Measurements from ENCODE around the gene PCOLCE2. TPM values are rescaled to one million over a fixed set of nuclear protein-coding genes. Genes with fewer than 3 reads are reported as not detected.

The PCOLCE2 gene
- total and polyA plus RNA-seq, 2 of the 8 experiments (the other 6 are each of a cell fraction or from before 2014, with no cell fraction given): 11.1 to 12.6 TPM

DNA sequence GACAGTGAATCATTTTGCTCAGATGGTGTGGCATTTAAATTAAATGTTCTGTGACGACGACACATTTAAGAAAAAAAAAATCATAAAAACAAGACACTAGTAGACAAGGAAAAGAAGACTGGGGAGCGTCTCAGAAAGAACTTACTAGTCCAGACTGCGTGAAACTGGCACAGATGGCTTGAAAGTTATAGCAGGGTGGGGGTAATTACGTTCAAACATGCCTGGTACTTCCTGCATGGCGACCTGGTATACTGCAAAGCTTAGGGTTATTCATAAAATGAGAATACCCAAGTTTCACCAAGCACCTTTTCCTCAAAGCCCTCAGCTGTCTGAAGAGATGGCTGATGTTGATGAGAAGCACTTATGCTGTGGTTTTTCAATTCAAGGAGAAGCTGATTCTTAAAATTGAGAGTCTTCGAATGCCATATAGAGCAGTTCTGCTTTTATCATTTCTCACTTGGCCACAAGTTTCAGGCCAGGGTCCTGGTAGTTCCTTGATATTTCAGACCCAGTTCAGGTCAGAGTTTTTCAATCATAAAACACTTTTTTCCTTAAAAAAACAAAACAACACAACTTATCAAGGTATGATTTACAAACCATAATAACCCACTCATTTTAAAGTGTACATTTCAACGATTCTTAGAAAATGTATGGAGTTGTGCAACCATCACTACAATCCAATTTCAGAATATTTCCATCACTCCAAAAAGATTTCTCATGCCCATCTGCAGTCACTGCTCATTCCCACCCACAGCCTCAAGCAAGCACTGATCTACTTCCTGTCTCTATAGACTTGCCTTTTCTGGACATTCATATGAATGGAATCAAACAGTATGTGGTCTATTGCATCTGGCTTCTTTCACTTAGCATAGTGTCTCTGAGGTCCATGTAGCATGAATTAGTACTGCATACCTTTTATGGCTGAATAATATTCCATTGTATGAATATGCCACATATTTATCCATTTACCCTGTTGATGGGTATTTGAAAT is 24.7 kb downstream of the PCOLCE2 start:
- Histone ChIP-seq H2BK15ac (ENCODE audit: low read length) (0 out of 2 replicates have a peak overlapping the region, but pooled peaks have one; percentile 53), H2BK12ac (ENCODE audit: low read depth, low read length) (peak overlapping the region; percentile 71; the same call in 1 of the 2 replicates), H3K4me1 (replicated peaks in 1 of 4; ENCODE audit: control insufficient read depth in 3 of 4, insufficient read depth in 4 of 4, low read length in 3 of 4) (peaks cover 12 to 33% (median 20%) of the 10 kb centered on the region in 4 experiments), H3K9me3 (ENCODE audit: insufficient read depth in 2 of 2, low read depth in 1 of 2, low read length in 1 of 2) (no peaks in the 10 kb centered on the region), H3K4me3 (ENCODE audit: extremely low read depth in 1 of 4, insufficient read depth in 2 of 4, low read depth in 3 of 4, low read length in 4 of 4) (peak overlapping the region in 1 of 4 experiments; percentile 31; a peak in 1 of 8 replicates), H3K4me2 (ENCODE audit: insufficient read depth in 1 of 2, low read depth in 2 of 2, low read length in 2 of 2) (peak overlapping the region in 1 of 2 experiments; percentile 58; a peak in 2 of 4 replicates), H3K56ac (replicated peaks; ENCODE audit: insufficient read length, low read depth, low read length) (no peak overlapping the region), H4K5ac (ENCODE audit: insufficient read length, low read depth, low read length) (no peak overlapping the region), H3K23me2 (ENCODE audit: low read depth, low read length) (no peaks in the 10 kb centered on the region), H3K27me3 (replicated peaks in 1 of 4; ENCODE audit: control insufficient read depth in 3 of 4, extremely low read depth in 1 of 4, insufficient read depth in 3 of 4, low read length in 3 of 4) (no peaks in the 10 kb centered on the region), H2AK5ac (ENCODE audit: low read depth, low read length) (peak overlapping the region; percentile 71), H4K8ac (ENCODE audit: extremely low read depth, insufficient read depth, low read length) (no peak overlapping the region), H3K4ac (replicated peaks; ENCODE audit: insufficient read length, low read depth, low read length) (peak overlapping the region; percentile 65), H3K27ac (ENCODE audit: low read depth, low read length) (peak overlapping the region; percentile 26; the same call in 1 of the 2 replicates), H3K14ac (ENCODE audit: insufficient read length) (no peak overlapping the region), H3K23ac (ENCODE audit: insufficient read length) (no peak overlapping the region), H3K79me1 (ENCODE audit: low read depth, low read length) (no peaks in the 10 kb centered on the region), H2AFZ (ENCODE audit: low read length) (no peak overlapping the region), H3K18ac (ENCODE audit: extremely low read depth, low read length) (peak overlapping the region; percentile 51; the same call in 1 of the 2 replicates), H2BK5ac (ENCODE audit: low read depth, low read length) (0 out of 2 replicates have a peak overlapping the region, but pooled peaks have one; percentile 35), H3K36me3 (ENCODE audit: control insufficient read depth in 2 of 4, insufficient read depth in 4 of 4, low read length in 3 of 4) (no peaks in the 10 kb centered on the region), H2BK20ac (ENCODE audit: low read length) (peak overlapping the region; percentile 40; the same call in 1 of the 2 replicates), H3K79me2 (ENCODE audit: control insufficient read depth in 1 of 2, insufficient read depth in 2 of 2, low read length in 2 of 2) (no peaks in the 10 kb centered on the region), H2BK120ac (replicated peaks; ENCODE audit: low read depth, low read length) (peak overlapping the region; percentile 89), H3K9ac (replicated peaks in 1 of 4; ENCODE audit: extremely low read depth in 1 of 4, low read depth in 3 of 4, low read length in 3 of 4) (no peak overlapping the region), H4K91ac (replicated peaks; ENCODE audit: insufficient read length, low read length) (peak overlapping the region; percentile 82), H4K20me1 (replicated peaks in 1 of 2; ENCODE audit: control insufficient read depth in 1 of 2, insufficient read depth in 2 of 2, low read length in 2 of 2) (no peaks in the 10 kb centered on the region)
- POLR2A ChIA-PET (ENCODE audit: partially characterized antibody): interaction anchor here (1.2 to 3.2 kb wide), 2 partner anchors 97 to 138 kb away, joined by 4 to 8 read pairs; partner anchors contain the start of gene U2SURP
- DNase-seq (ENCODE audit: low read depth in 1 of 2, low spot score in 2 of 2) (no peak), FAIRE-seq (peak; percentile 19)
- WGBS, 2 experiments (ENCODE audit: extremely low coverage in 1 of 2, insufficient coverage in 1 of 2, insufficient read length in 1 of 2, insufficient replicate concordance in 2 of 2, low coverage in 1 of 2, low lambda C conversion rate in 2 of 2, missing lambda C conversion rate in 1 of 2): 78% methylated on average over 8 of the region's 8 CpGs; no CpG with 5 or more reads in 1 of the 2 experiments
- CTCF ChIA-PET (ENCODE audit: partially characterized antibody): interaction anchor here (1.1 to 2.5 kb wide), 7 partner anchors 11 to 37 kb away, joined by 3 to 8 read pairs (median 5); partner anchors contain the start of gene PCOLCE2
- TF ChIP-seq GTF2F1 (IDR thresholded peaks at IDR 0.05; ENCODE audit: borderline replicate concordance, low read depth, low read length) (no peak), RFX5 (IDR thresholded peaks at IDR 0.05; ENCODE audit: borderline replicate concordance, low read depth, low read length) (no peak), FOSL1 (IDR thresholded peaks at IDR 0.05; ENCODE audit: insufficient read depth, low read depth, low read length) (no peak), HDAC2 (IDR thresholded peaks at IDR 0.05; ENCODE audit: borderline replicate concordance in 1 of 2, low read depth in 2 of 2, low read length in 2 of 2) (no peak), CEBPB (IDR thresholded peaks at IDR 0.05; ENCODE audit: low read depth, low read length) (no peak), KDM1A (IDR thresholded peaks at IDR 0.05; ENCODE audit: borderline replicate concordance, low read length) (no peak), BCL11A (IDR thresholded peaks at IDR 0.05; ENCODE audit: low read depth in 2 of 2, low read length in 2 of 2) (no peak)
- TF ChIP-seq, protein P1, sequence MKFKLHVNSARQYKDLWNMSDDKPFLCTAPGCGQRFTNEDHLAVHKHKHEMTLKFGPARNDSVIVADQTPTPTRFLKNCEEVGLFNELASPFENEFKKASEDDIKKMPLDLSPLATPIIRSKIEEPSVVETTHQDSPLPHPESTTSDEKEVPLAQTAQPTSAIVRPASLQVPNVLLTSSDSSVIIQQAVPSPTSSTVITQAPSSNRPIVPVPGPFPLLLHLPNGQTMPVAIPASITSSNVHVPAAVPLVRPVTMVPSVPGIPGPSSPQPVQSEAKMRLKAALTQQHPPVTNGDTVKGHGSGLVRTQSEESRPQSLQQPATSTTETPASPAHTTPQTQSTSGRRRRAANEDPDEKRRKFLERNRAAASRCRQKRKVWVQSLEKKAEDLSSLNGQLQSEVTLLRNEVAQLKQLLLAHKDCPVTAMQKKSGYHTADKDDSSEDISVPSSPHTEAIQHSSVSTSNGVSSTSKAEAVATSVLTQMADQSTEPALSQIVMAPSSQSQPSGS (IDR thresholded peaks at IDR 0.05; ENCODE audit: low read length): no peak

All from H1 (cell line).